Endodermal cell (in vitro differentiated cells): ENCODE results near the gene HK3. TPM values are rescaled to one million over a fixed set of nuclear protein-coding genes. Genes with fewer than 3 reads are reported as not detected.

ENCODE experiments used
- DNase-seq: peaks from one replicate; pipeline ENCODE4 v3.0.0-alpha.2; 2017
- H3K27ac ChIP-seq: 2 replicates; pipeline ENCODE4 v1.5.1; 2013; ENCODE audit warnings: mild to moderate bottlenecking, low read depth, low read length, moderate library complexity
- H3K27me3 ChIP-seq: 2 replicates; pipeline ENCODE4 v1.6.1; 2013; ENCODE audit warnings: mild to moderate bottlenecking, low read length, moderate library complexity; ENCODE audit not compliant: insufficient read depth, control insufficient read depth, poor library complexity, severe bottlenecking
- H3K36me3 ChIP-seq: 2 replicates; pipeline ENCODE4 v1.7.0; 2013; ENCODE audit warnings: mild to moderate bottlenecking, low read length, moderate library complexity; ENCODE audit not compliant: control insufficient read depth, insufficient read depth
- H3K4me1 ChIP-seq: one replicate; pipeline ENCODE4 v1.7.0; 2013; ENCODE audit warnings: low read length; ENCODE audit not compliant: control insufficient read depth, insufficient read depth
- H3K4me3 ChIP-seq: 2 replicates; pipeline ENCODE4 v1.5.1; 2013; ENCODE audit warnings: mild to moderate bottlenecking, low read length, moderate library complexity
- H3K9ac ChIP-seq: 2 replicates; pipeline ENCODE4 v1.6.1; 2013; ENCODE audit warnings: mild to moderate bottlenecking, low read length, moderate library complexity; ENCODE audit not compliant: poor library complexity, severe bottlenecking; ENCODE audit errors: extremely low read depth
- H3K9me3 ChIP-seq: 2 replicates; pipeline ENCODE4 v1.6.1; 2013; ENCODE audit warnings: mild to moderate bottlenecking, low read length, moderate library complexity; ENCODE audit not compliant: control insufficient read depth
- H3K27ac Mint-ChIP-seq: 2 replicates; pipeline ENCODE4 v1.8.0; 2020; ENCODE audit warnings: mixed read lengths
- H3K27me3 Mint-ChIP-seq: 2 replicates; pipeline ENCODE4 v1.8.0; 2021; ENCODE audit warnings: mild to moderate bottlenecking, mixed read lengths; ENCODE audit not compliant: insufficient read depth
- H3K36me3 Mint-ChIP-seq: 2 replicates; pipeline ENCODE4 v1.8.0; 2020; ENCODE audit warnings: low read depth, mixed read lengths
- H3K4me1 Mint-ChIP-seq: 2 replicates; pipeline ENCODE4 v1.8.0; 2020; ENCODE audit warnings: mixed read lengths
- H3K4me3 Mint-ChIP-seq: 2 replicates; pipeline ENCODE4 v1.8.0; 2020; ENCODE audit warnings: mild to moderate bottlenecking, moderate library complexity, mixed read lengths
- H3K9me3 Mint-ChIP-seq: 2 replicates; pipeline ENCODE4 v1.8.0; 2020; ENCODE audit warnings: mild to moderate bottlenecking, mixed read lengths
- CTCF ChIP-seq: fragments of 200-600 bp; sonication (generic); conservative IDR thresholded peaks from 2 replicates; pipeline ENCODE4 v1.5.0; 2021; ENCODE audit warnings: antibody characterized with exemption, mild to moderate bottlenecking
- whole genome bisulfite sequencing, 2 experiments: methylation state at CpG; one replicate each; pipeline versions ENCODE4 v1.1.5 to v1.1.7; 2013; ENCODE audit warnings: missing lambda C conversion rate in 2 of 2, mixed read lengths in 1 of 2; ENCODE audit not compliant: insufficient coverage in 1 of 2, insufficient read length in 1 of 2; 5-methylcytosine and 5-hydroxymethylcytosine counted together
- total RNA-seq, 2 donors: library from RNA; stranded (reverse); fragmentation: NEBNext Ultra II Directional in 1 of 2; extraction: Animal tissue kit (Norgen Biotek cat#: 25700) in 1 of 2; gene quantifications; 2 replicates in 1 of 2; 3 replicates in 1 of 2; pipeline ENCODE4 v1.2.1, GENCODE V29; 2021

HK3 gene
- total RNA-seq, 2 donors from 2014 or later = 0.55 TPM; not detected in 1

- Histone ChIP-seq H3K4me1 (peaks cover 15% of the 10 kb centered on the region), H3K9ac (no peak overlapping the region), H3K27ac (no peak overlapping the region), H3K27me3 (no peaks in the 10 kb centered on the region), H3K4me3 (no peak overlapping the region), H3K9me3 (no peaks in the 10 kb centered on the region), H3K36me3 (peaks cover 76% of the 10 kb centered on the region)
- Mint-ChIP-seq H3K4me1 (peaks cover 47% of the 10 kb centered on the region), H3K36me3 (peaks cover 46% of the 10 kb centered on the region), H3K9me3 (no peaks in the 10 kb centered on the region), H3K27me3 (no peaks in the 10 kb centered on the region), H3K4me3 (no peak overlapping the region), H3K27ac (no peak overlapping the region)
- DNase-seq = no peak
- TF ChIP-seq CTCF = no peak
- WGBS, 2 experiments = 78 to 97% methylated on average over 2 to 3 of the region's 3 CpGs
These were observed 7.7 kb upstream of the HK3 start for GRCh38 chr5:176906796-176907195.

GRCh38 chr5:176906126-176906525 lies 7.0 kb upstream of the HK3 start:
- Histone ChIP-seq H3K9ac (no peak overlapping the region), H3K4me1 (peaks cover 15% of the 10 kb centered on the region), H3K27ac (peak overlapping the region; percentile 18), H3K4me3 (no peak overlapping the region), H3K27me3 (no peaks in the 10 kb centered on the region), H3K9me3 (no peaks in the 10 kb centered on the region), H3K36me3 (peaks cover 76% of the 10 kb centered on the region)
- Mint-ChIP-seq H3K36me3 (peaks cover 46% of the 10 kb centered on the region), H3K27me3 (no peaks in the 10 kb centered on the region), H3K9me3 (no peaks in the 10 kb centered on the region), H3K4me3 (no peak overlapping the region), H3K4me1 (peaks cover 43% of the 10 kb centered on the region), H3K27ac (no peak overlapping the region)
- no peak for DNase-seq
- no peak for TF ChIP-seq CTCF
- WGBS, 2 experiments = 100% methylated on average over 1 of the region's 1 CpG; no CpG with 5 or more reads in 1 of the 2 experiments

GRCh38 chr5:176904276-176904675 lies 5.1 kb upstream of the HK3 start:
- Histone ChIP-seq H3K27me3 (no peaks in the 10 kb centered on the region), H3K4me1 (peaks cover 10% of the 10 kb centered on the region), H3K36me3 (peaks cover 74% of the 10 kb centered on the region), H3K9ac (no peak overlapping the region), H3K27ac (peak overlapping the region; percentile 38), H3K9me3 (no peaks in the 10 kb centered on the region), H3K4me3 (no peak overlapping the region)
- peak overlapping the region; percentile 59 for H3K27ac Mint-ChIP-seq
- H3K4me3 Mint-ChIP-seq = no peak overlapping the region
- no peaks in the 10 kb centered on the region for H3K27me3 Mint-ChIP-seq
- H3K9me3 Mint-ChIP-seq = no peaks in the 10 kb centered on the region
- DNase-seq = no peak
- TF ChIP-seq CTCF = no peak
- H3K36me3 Mint-ChIP-seq = peaks cover 45% of the 10 kb centered on the region
- 95 to 100% methylated on average over 3 of the region's 3 CpGs for WGBS, 2 experiments
- peaks cover 33% of the 10 kb centered on the region for H3K4me1 Mint-ChIP-seq
